HepG2 (cell line): Measurements from ENCODE around the gene ADAMTS4. TPM values are rescaled to one million over a fixed set of nuclear protein-coding genes. Genes with fewer than 3 reads are reported as not detected.

ENCODE experiments used
- BHLHE40 ChIP-seq: IDR thresholded peaks from 2 replicates; pipeline ENCODE4 v1.6.1; 2011; ENCODE audit warnings: low read length, improper control_type of control experiment
- ETV6 ChIP-seq: sonication (generic); formaldehyde crosslinking; conservative IDR thresholded peaks from 2 replicates; pipeline ENCODE4 v1.4.0; 2020; ENCODE audit warnings: missing genetic modification reagents
- HCFC1 ChIP-seq: fragments of 150-350 bp; IDR thresholded peaks from 2 replicates; pipeline ENCODE4 v1.6.1; 2014; ENCODE audit warnings: low read depth, low read length
- PHF20 ChIP-seq: sonication (generic); formaldehyde crosslinking; IDR thresholded peaks from 2 replicates; pipeline ENCODE4 v1.5.0; 2020; ENCODE audit warnings: mild to moderate bottlenecking, missing genetic modification reagents
- PLSCR1 ChIP-seq: sonication (generic); formaldehyde crosslinking; IDR thresholded peaks from 2 replicates; pipeline ENCODE4 v1.5.0; 2020; ENCODE audit warnings: missing genetic modification reagents, mild to moderate bottlenecking, borderline replicate concordance
- RXRB ChIP-seq: IDR thresholded peaks from 2 replicates; pipeline ENCODE4 v1.6.1; 2016; ENCODE audit warnings: borderline replicate concordance, missing genetic modification reagents, missing compliant biosample characterization
- SALL2 ChIP-seq: sonication (generic); formaldehyde crosslinking; IDR thresholded peaks from 2 replicates; pipeline ENCODE4 v1.8.1; 2023; ENCODE audit warnings: mild to moderate bottlenecking, missing genetic modification reagents, inconsistent platforms
- TBL1XR1 ChIP-seq: fragments of 150-350 bp; IDR thresholded peaks from 2 replicates; pipeline ENCODE4 v1.6.1; 2014; ENCODE audit warnings: borderline replicate concordance, low read length; ENCODE audit not compliant: partially characterized antibody
- TEF ChIP-seq: sonication (generic); formaldehyde crosslinking; IDR thresholded peaks from 2 replicates; pipeline ENCODE4 v1.5.0; 2020; ENCODE audit warnings: missing genetic modification reagents
- ZMYM4 ChIP-seq: sonication (generic); formaldehyde crosslinking; IDR thresholded peaks from 2 replicates; pipeline ENCODE4 v1.8.1; 2023; ENCODE audit warnings: mild to moderate bottlenecking, missing genetic modification reagents
- ZNF142 ChIP-seq: sonication (generic); formaldehyde crosslinking; IDR thresholded peaks from 2 replicates; pipeline ENCODE4 v1.4.0; 2020; ENCODE audit warnings: missing genetic modification reagents
- polyA plus RNA-seq, 8 experiments: library from polyadenylated mRNA; depleted of rRNA in 3 of 8; stranded (reverse) in 7 of 8; unstranded in 1 of 8; fragments of >200 nt; fragmentation: Illumina TruSeq in 4 of 8; extraction: Trizol in 4 of 8; gene quantifications; 2 replicates each; pipeline versions ENCODE4 v1.2.1 to v1.2.3, GENCODE V29; 2011 to 2016; ENCODE audit warnings: low read depth in 4 of 8, missing spikeins in 1 of 8, mixed read lengths in 1 of 8; ENCODE audit not compliant: insufficient read depth in 1 of 8
- total RNA-seq, 5 experiments: library from RNA; depleted of rRNA; stranded (reverse); fragments of >200 nt; fragmentation: Illumina TruSeq; extraction: Trizol; gene quantifications; 2 replicates each; pipeline ENCODE4 v1.2.3, GENCODE V29; 2016; ENCODE audit warnings: low read depth in 1 of 5
- TF ChIP-seq, protein P1 (sequence below), 2 experiments: sonication (generic) in 1 of 2; formaldehyde crosslinking in 1 of 2; IDR thresholded peaks; 2 replicates each; pipeline versions ENCODE4 v1.4.0 to v1.6.1; 2018 to 2020; ENCODE audit warnings: missing genetic modification reagents in 2 of 2, borderline replicate concordance in 1 of 2, low read depth in 1 of 2, mild to moderate bottlenecking in 1 of 2, missing biosample characterization in 1 of 2
- TF ChIP-seq, protein P2 (sequence below): sonication (generic); formaldehyde crosslinking; IDR thresholded peaks from 2 replicates; pipeline ENCODE4 v1.9.0; 2021; ENCODE audit warnings: missing genetic modification reagents, mild to moderate bottlenecking, borderline replicate concordance
- TF ChIP-seq, protein P3 (sequence below): sonication (generic); formaldehyde crosslinking; IDR thresholded peaks from 2 replicates; pipeline ENCODE4 v1.4.0; 2020; ENCODE audit warnings: missing genetic modification reagents

Gene ADAMTS4
- total and polyA plus RNA-seq, 2 of the 13 experiments (the other 11 are each of a cell fraction or from before 2014, with no cell fraction given), result 0.51 to 1.7 TPM

- TF ChIP-seq, protein P1, sequence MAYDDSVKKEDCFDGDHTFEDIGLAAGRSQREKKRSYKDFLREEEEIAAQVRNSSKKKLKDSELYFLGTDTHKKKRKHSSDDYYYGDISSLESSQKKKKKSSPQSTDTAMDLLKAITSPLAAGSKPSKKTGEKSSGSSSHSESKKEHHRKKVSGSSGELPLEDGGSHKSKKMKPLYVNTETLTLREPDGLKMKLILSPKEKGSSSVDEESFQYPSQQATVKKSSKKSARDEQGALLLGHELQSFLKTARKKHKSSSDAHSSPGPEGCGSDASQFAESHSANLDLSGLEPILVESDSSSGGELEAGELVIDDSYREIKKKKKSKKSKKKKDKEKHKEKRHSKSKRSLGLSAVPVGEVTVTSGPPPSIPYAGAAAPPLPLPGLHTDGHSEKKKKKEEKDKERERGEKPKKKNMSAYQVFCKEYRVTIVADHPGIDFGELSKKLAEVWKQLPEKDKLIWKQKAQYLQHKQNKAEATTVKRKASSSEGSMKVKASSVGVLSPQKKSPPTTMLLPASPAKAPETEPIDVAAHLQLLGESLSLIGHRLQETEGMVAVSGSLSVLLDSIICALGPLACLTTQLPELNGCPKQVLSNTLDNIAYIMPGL (CRISPR knock-in tag; IDR thresholded peaks at IDR 0.05; ENCODE audit: borderline replicate concordance in 1 of 2, low read depth in 1 of 2), result peak; percentile 85 to 89
- TF ChIP-seq TEF (CRISPR knock-in tag) (no peak), ZNF142 (CRISPR knock-in tag) (peak; percentile 61; the same call in 1 of the 2 replicates), TBL1XR1 (no peak), ETV6 (CRISPR knock-in tag) (no peak), BHLHE40 (no peak), HCFC1 (no peak; the same call in 1 of the 2 replicates), SALL2 (CRISPR knock-in tag) (0 out of 2 replicates have a peak, but pooled peaks have one; percentile 37), ZMYM4 (CRISPR knock-in tag) (peak; percentile 75), PHF20 (CRISPR knock-in tag) (peak; percentile 90), RXRB (CRISPR knock-in tag) (peak; percentile 35), PLSCR1 (CRISPR knock-in tag) (no peak)
- TF ChIP-seq, protein P2, sequence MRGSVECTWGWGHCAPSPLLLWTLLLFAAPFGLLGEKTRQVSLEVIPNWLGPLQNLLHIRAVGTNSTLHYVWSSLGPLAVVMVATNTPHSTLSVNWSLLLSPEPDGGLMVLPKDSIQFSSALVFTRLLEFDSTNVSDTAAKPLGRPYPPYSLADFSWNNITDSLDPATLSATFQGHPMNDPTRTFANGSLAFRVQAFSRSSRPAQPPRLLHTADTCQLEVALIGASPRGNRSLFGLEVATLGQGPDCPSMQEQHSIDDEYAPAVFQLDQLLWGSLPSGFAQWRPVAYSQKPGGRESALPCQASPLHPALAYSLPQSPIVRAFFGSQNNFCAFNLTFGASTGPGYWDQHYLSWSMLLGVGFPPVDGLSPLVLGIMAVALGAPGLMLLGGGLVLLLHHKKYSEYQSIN (CRISPR knock-in tag), result no peak
- TF ChIP-seq, protein P3, sequence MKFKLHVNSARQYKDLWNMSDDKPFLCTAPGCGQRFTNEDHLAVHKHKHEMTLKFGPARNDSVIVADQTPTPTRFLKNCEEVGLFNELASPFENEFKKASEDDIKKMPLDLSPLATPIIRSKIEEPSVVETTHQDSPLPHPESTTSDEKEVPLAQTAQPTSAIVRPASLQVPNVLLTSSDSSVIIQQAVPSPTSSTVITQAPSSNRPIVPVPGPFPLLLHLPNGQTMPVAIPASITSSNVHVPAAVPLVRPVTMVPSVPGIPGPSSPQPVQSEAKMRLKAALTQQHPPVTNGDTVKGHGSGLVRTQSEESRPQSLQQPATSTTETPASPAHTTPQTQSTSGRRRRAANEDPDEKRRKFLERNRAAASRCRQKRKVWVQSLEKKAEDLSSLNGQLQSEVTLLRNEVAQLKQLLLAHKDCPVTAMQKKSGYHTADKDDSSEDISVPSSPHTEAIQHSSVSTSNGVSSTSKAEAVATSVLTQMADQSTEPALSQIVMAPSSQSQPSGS, result no peak; the same call in 1 of the 2 replicates
These were observed 45.0 kb downstream of the ADAMTS4 start, which contains the start of gene UFC1 (continued) for GRCh38 chr1:161153682-161154337.
